Breast epithelium (tissue), 4 donors: ENCODE results near the gene RPL37A. TPM values are rescaled to one million over a fixed set of nuclear protein-coding genes. Genes with fewer than 3 reads are reported as not detected.

Source experiments
- DNase-seq, 2 donors: peaks; one replicate each; pipeline ENCODE4 v3.0.0-alpha.2; 2019; ENCODE audit warnings: low spot score in 2 of 2
- H3K27ac ChIP-seq, 2 donors: fragments of 200-600 bp; sonication (generic) in 1 of 2; one replicate each; pipeline ENCODE4 v1.5.1; 2016 to 2019; ENCODE audit warnings: mild to moderate bottlenecking in 1 of 2
- H3K27me3 ChIP-seq, 2 donors: fragments of 200-600 bp; sonication (generic) in 1 of 2; one replicate each; pipeline versions ENCODE4 v1.5.1 to v1.6.0; 2017 to 2019; ENCODE audit warnings: control low read depth in 1 of 2, mild to moderate bottlenecking in 1 of 2
- H3K36me3 ChIP-seq: fragments of 200-600 bp; one replicate; pipeline ENCODE4 v1.5.1; 2019
- H3K4me1 ChIP-seq, 2 donors: fragments of 200-600 bp; sonication (generic); one replicate each; pipeline ENCODE4 v1.5.1; 2016 to 2019; ENCODE audit warnings: control low read depth in 1 of 2
- H3K4me3 ChIP-seq, 3 donors: fragments of 200-600 bp; sonication (generic); 1 replicate in 2 of 3; 2 replicates in 1 of 3; pipeline ENCODE4 v1.5.1; 2016 to 2019; ENCODE audit warnings: mild to moderate bottlenecking in 3 of 3, moderate library complexity in 2 of 3
- H3K9me3 ChIP-seq, 2 donors: fragments of 200-600 bp; sonication (generic) in 1 of 2; one replicate each; pipeline ENCODE4 v1.5.1; 2016 to 2019; ENCODE audit warnings: control low read depth in 1 of 2
- POLR2A ChIP-seq: fragments of 450-650 bp; IDR thresholded peaks from one replicate; pipeline ENCODE4 v1.6.1; 2016; ENCODE audit warnings: antibody characterized with exemption, mild to moderate bottlenecking, moderate library complexity
- POLR2AphosphoS5 ChIP-seq, 3 donors: sonication (generic); formaldehyde crosslinking; IDR thresholded peaks; one replicate each; pipeline ENCODE4 v1.6.1; 2017; ENCODE audit warnings: antibody characterized with exemption in 3 of 3
- intact Hi-C: fragments of 100-400 bp; cut with DNase I; formaldehyde crosslinking; loops from one replicate; pipeline ENCODE4 v1.15.1; 2023; ENCODE audit warnings: low total_unique reads
- total RNA-seq, 3 donors: library from RNA; depleted of rRNA; stranded (reverse); fragments of >200 nt; gene quantifications; one replicate each; pipeline ENCODE4 v1.1.0, GENCODE V29; 2016
- TF ChIP-seq, protein P1 (sequence below), 3 donors: fragments of 450-650 bp; IDR thresholded peaks; one replicate each; pipeline ENCODE4 v1.5.1; 2016 to 2017; ENCODE audit warnings: antibody characterized with exemption in 3 of 3, mild to moderate bottlenecking in 3 of 3, moderate library complexity in 3 of 3

RPL37A gene
- total RNA-seq, 3 donors from 2014 or later = 1,604 to 2,277 (median 1,692) TPM

DNA sequence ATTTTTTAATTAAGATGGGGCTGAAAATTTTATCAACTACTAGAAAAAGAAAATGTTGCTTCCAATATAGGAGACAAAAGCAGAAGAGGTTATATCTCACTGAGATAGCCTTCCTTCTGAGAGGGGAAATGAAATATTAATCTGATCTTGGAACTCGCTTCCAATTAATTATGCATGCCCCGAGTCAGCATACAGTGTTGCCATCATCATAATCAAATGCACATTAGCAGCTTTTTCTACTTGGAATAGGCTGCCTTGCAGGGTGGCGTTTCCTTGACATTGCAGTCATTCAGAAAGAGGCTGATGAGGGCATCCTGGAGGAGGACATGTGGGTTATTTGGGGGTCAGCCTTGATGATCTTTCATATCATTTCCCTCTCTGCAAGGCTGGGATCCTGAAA, 18.4 kb upstream of the RPL37A start:
- no peak for DNase-seq
- Histone ChIP-seq H3K27me3 (no peaks in the 10 kb centered on the region), H3K9me3 (no peaks in the 10 kb centered on the region), H3K4me3 (no peak overlapping the region), H3K27ac (no peak overlapping the region), H3K36me3 (no peaks in the 10 kb centered on the region), H3K4me1 (no peaks in the 10 kb centered on the region)
- TF ChIP-seq POLR2AphosphoS5 (IDR thresholded peaks at IDR 0.05) (no peak), POLR2A (no peak)
- TF ChIP-seq, protein P1, sequence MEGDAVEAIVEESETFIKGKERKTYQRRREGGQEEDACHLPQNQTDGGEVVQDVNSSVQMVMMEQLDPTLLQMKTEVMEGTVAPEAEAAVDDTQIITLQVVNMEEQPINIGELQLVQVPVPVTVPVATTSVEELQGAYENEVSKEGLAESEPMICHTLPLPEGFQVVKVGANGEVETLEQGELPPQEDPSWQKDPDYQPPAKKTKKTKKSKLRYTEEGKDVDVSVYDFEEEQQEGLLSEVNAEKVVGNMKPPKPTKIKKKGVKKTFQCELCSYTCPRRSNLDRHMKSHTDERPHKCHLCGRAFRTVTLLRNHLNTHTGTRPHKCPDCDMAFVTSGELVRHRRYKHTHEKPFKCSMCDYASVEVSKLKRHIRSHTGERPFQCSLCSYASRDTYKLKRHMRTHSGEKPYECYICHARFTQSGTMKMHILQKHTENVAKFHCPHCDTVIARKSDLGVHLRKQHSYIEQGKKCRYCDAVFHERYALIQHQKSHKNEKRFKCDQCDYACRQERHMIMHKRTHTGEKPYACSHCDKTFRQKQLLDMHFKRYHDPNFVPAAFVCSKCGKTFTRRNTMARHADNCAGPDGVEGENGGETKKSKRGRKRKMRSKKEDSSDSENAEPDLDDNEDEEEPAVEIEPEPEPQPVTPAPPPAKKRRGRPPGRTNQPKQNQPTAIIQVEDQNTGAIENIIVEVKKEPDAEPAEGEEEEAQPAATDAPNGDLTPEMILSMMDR (IDR thresholded peaks at IDR 0.05) = no peak
- intact Hi-C loops = no loop called here

DNA sequence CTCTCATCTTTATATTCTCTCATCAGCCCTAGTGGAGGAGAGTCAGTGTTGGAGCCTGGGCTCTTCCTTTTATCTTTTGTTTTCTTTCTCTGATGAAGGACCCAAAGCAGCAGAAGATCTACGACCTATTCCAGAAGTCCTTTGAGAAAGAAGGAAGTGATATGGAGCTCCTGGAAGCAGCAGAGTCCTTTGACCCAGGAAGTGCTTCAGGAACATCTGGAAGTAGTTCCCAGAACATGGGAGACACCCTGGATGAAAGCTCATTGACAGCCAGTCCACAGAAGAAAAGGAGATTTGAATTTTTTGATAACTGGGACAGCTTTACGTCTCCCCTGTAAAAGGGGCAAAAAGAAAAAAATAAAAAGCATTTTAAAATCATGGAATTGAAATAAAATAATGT, 16.0 kb upstream of the RPL37A start:
- no peaks in the 10 kb centered on the region for H3K4me1 ChIP-seq
- TF ChIP-seq, protein P1 (IDR thresholded peaks at IDR 0.05) = no peak
- TF ChIP-seq POLR2A (no peak), POLR2AphosphoS5 (IDR thresholded peaks at IDR 0.05) (no peak)
- no peaks in the 10 kb centered on the region for H3K9me3 ChIP-seq
- intact Hi-C loops = no loop called here
- no peak overlapping the region for H3K4me3 ChIP-seq
- DNase-seq = no peak
- H3K27ac ChIP-seq = no peak overlapping the region
- no peaks in the 10 kb centered on the region for H3K27me3 ChIP-seq
- no peaks in the 10 kb centered on the region for H3K36me3 ChIP-seq

DNA sequence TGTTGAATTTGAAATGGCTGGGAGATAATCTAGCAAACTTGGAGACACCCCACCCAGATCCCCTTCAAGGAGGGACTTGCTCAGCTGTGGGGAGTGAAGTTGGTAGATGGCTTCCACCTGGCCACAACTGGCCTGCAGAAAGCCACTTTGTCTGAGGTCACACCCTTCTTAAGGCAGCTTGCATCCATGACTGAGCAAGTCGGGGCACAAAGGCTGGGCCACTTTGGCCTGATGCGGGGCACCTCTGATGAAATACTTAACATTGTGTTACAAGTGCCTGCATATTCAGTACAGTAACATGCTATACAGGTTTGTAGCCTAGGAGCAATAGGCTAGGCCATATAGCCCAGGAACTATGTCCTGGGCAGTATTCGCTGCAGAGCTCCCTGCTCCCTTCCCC, 13.4 kb upstream of the RPL37A start:
- H3K4me3 ChIP-seq = no peak overlapping the region
- no peak for DNase-seq
- H3K27ac ChIP-seq = no peak overlapping the region
- TF ChIP-seq, protein P1 (IDR thresholded peaks at IDR 0.05) = no peak
- no peak for TF ChIP-seq POLR2A
- no peaks in the 10 kb centered on the region for H3K9me3 ChIP-seq
- H3K4me1 ChIP-seq = no peaks in the 10 kb centered on the region
- intact Hi-C loops = no loop called here
- H3K27me3 ChIP-seq = no peaks in the 10 kb centered on the region
- H3K36me3 ChIP-seq = no peaks in the 10 kb centered on the region

DNA sequence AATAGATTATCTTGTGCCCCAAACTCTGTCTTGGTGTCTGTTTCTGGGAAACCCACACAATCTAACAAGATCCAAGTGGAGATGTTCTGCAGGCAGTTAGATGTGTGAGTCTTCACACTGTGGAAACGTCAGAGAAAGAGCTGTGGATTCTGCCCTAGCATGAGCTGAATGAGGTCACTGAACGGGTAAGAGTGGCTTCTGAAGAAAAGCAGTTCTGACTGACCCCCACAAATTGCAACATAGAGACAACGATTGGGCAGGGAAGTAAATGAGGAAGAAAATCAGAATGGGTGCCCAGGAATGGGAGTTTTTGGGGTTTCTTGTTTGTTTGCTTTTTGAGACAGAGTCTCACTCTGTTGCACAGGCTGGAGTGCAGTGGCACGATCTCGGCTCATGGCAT, 12.9 kb upstream of the RPL37A start:
- no peak overlapping the region for H3K27ac ChIP-seq
- no peak overlapping the region for H3K4me3 ChIP-seq
- no peaks in the 10 kb centered on the region for H3K36me3 ChIP-seq
- no peaks in the 10 kb centered on the region for H3K27me3 ChIP-seq
- intact Hi-C loops = no loop called here
- no peak for TF ChIP-seq POLR2A
- TF ChIP-seq, protein P1 (IDR thresholded peaks at IDR 0.05) = no peak
- TF ChIP-seq POLR2AphosphoS5 (IDR thresholded peaks at IDR 0.05) = no peak
- H3K4me1 ChIP-seq = no peaks in the 10 kb centered on the region
- no peaks in the 10 kb centered on the region for H3K9me3 ChIP-seq
- DNase-seq = no peak

DNA sequence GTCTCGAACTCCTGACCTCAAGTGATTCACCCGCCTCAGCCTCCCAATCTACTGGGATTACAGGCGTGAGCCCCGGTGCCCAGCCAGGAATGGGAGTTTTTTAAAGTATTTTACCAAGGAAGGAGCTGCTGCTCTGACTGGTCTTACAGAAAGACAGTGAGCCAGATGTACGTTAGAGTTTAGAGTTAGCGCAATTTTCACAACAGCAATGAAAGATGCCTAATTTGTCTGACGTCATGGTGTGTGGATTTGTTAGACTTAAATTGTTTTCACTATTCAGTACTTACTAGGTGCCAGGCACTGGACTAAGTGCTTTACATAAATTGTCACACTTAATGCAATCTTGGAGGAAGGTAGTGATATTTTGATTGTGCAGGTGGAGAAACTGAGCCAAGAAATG, 12.4 kb upstream of the RPL37A start:
- no peak overlapping the region for H3K4me3 ChIP-seq
- no peaks in the 10 kb centered on the region for H3K4me1 ChIP-seq
- TF ChIP-seq POLR2AphosphoS5 (IDR thresholded peaks at IDR 0.05) = no peak
- no peak for TF ChIP-seq POLR2A
- TF ChIP-seq, protein P1 (IDR thresholded peaks at IDR 0.05) = no peak
- no peaks in the 10 kb centered on the region for H3K36me3 ChIP-seq
- no peaks in the 10 kb centered on the region for H3K9me3 ChIP-seq
- H3K27me3 ChIP-seq = no peaks in the 10 kb centered on the region
- DNase-seq = no peak
- no peak overlapping the region for H3K27ac ChIP-seq
- intact Hi-C loops = no loop called here
